Measurements from ENCODE around the gene DCANP1. TPM values are rescaled to one million over a fixed set of nuclear protein-coding genes. Genes with fewer than 3 reads are reported as not detected.

The DCANP1 gene
- total RNA-seq, 1 experiment from 2014 or later = not detected

DNA sequence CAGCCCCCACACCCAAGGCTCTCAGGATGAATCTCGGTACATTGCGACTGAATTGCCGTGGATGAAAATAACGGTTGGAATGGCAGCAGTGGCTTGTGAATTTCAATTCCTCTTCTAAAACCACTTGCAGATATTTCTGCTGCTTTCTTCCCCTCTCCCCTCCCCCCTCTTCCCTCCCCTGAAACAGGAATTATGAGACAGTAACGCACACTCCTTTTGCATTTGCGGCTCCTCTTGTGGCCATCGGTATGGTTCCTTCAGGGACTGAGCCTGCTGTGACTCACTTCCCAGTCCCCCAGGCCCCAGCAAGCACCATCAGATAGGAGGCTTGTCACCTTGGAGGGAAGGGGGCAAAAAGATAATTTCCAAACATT lies 9.7 kb downstream of the DCANP1 start (continued):
- no peak for TF ChIP-seq CTCF (IDR thresholded peaks at IDR 0.05 in 2 of 3, conservative IDR thresholded peaks at IDR 0.05 in 1 of 3; ENCODE audit: borderline replicate concordance in 1 of 3, insufficient read depth in 1 of 3, low read depth in 2 of 3, low read length in 2 of 3)
- TF ChIP-seq ELF1 (IDR thresholded peaks at IDR 0.05; ENCODE audit: borderline replicate concordance, low read depth) = no peak
- no peak for TF ChIP-seq EZH2 (IDR thresholded peaks at IDR 0.05)

- H3K79me2 ChIP-seq (ENCODE audit: insufficient read depth, low read length) = no peaks in the 10 kb centered on the region
- no peak overlapping the region for H3K4me2 ChIP-seq (ENCODE audit: low read length)
- no TSS peak for BruUV-seq (replicated peaks)
- no peaks in the 10 kb centered on the region for H4K20me1 ChIP-seq (ENCODE audit: insufficient read depth)
- ATAC-seq = no peak
- H3K36me3 ChIP-seq (ENCODE audit: control insufficient read depth in 1 of 2, insufficient read depth in 2 of 2, low read length in 2 of 2) = no peaks in the 10 kb centered on the region
- no peak overlapping the region for H3K9ac ChIP-seq (ENCODE audit: low read length)
- H3K27me3 ChIP-seq (ENCODE audit: insufficient read depth, low read length) = no peaks in the 10 kb centered on the region
- ChIA-PET POLR2A (no interaction called here), CTCF (interaction anchor here (1.8 to 2.1 kb wide), 2 partner anchors 21 to 26 kb away, joined by 12 to 14 read pairs; no protein-coding TSS in a partner anchor), RAD21 (ENCODE audit: low non-redundant PET in 1 of 2, low total read pairs in 2 of 2, uncharacterized antibody in 2 of 2, unreplicated experiment in 2 of 2) (no interaction called here)
- H3K4me3 ChIP-seq (replicated peaks in 1 of 2; ENCODE audit: low read depth in 1 of 2, low read length in 2 of 2) = no peak overlapping the region
- H3K4me1 ChIP-seq (ENCODE audit: control insufficient read depth in 1 of 2, insufficient read depth in 2 of 2, low read length in 2 of 2) = peaks cover 10 to 17% of the 10 kb centered on the region in 2 experiments; a peak in 3 of 4 replicates
- no peak for TF ChIP-seq JUND (IDR thresholded peaks at IDR 0.05)
- TF ChIP-seq POLR2A (IDR thresholded peaks at IDR 0.05; ENCODE audit: borderline replicate concordance, extremely low read depth, insufficient read depth, insufficient read length) = no peak
- no peak for TF ChIP-seq SIN3A (IDR thresholded peaks at IDR 0.05; ENCODE audit: low read depth)
- no peak for TF ChIP-seq ZBTB33 (IDR thresholded peaks at IDR 0.05; ENCODE audit: extremely low read depth, insufficient replicate concordance, low read length)
- TF ChIP-seq CTCF (IDR thresholded peaks at IDR 0.05 in 2 of 3, conservative IDR thresholded peaks at IDR 0.05 in 1 of 3; ENCODE audit: borderline replicate concordance in 1 of 3, insufficient read depth in 1 of 3, low read depth in 2 of 3, low read length in 2 of 3) = no peak
- TF ChIP-seq REST (IDR thresholded peaks at IDR 0.05; ENCODE audit: low read depth) = no peak
- no peak for TF ChIP-seq CEBPB (IDR thresholded peaks at IDR 0.05; ENCODE audit: low read depth)
- no peak for TF ChIP-seq FOSL1 (IDR thresholded peaks at IDR 0.05; ENCODE audit: low read depth)
- no peak for TF ChIP-seq EZH2 (IDR thresholded peaks at IDR 0.05)
- TF ChIP-seq POLR2AphosphoS5 (IDR thresholded peaks at IDR 0.05; ENCODE audit: low read depth, low read length) = no peak
- no peaks in the 10 kb centered on the region for H3K9me3 ChIP-seq (ENCODE audit: control insufficient read depth in 1 of 2, insufficient read depth in 1 of 2, low read depth in 1 of 2, low read length in 2 of 2)
- DNase-seq (ENCODE audit: low read depth, low spot score) = no peak
- no peaks in the 10 kb centered on the region for H3K9me2 ChIP-seq (ENCODE audit: insufficient read depth)
- H3K27ac ChIP-seq (ENCODE audit: low read depth, low read length) = no peak overlapping the region
- intact Hi-C loops (cut with micrococcal nuclease) = no loop called here
- H2AFZ ChIP-seq (ENCODE audit: low read depth, low read length, poor library complexity, severe bottlenecking) = no peak overlapping the region
These were observed 10.2 kb downstream of the DCANP1 start for GRCh38 chr5:135436951-135437418.
